GM13976 (cell line): ENCODE measurements around the gene OR8A1.

ENCODE experiments used
- DNase-seq: peaks from one replicate; pipeline ENCODE4 v3.0.0; 2012; ENCODE audit warnings: low spot score
- CTCF ChIP-seq: IDR thresholded peaks from 2 replicates; pipeline ENCODE4 v1.5.1; 2012; ENCODE audit warnings: borderline replicate concordance, mild to moderate bottlenecking; ENCODE audit not compliant: insufficient read depth; ENCODE audit errors: extremely low read depth, missing control alignments, control extremely low read depth
- in situ Hi-C: fragments of 300-500 bp; cut with MboI; formaldehyde crosslinking; loops from one replicate; pipeline ENCODE4 v1.12.0; 2022; ENCODE audit warnings: low sequenced_read_pairs, mixed read lengths, inconsistent platforms; ENCODE audit not compliant: unreplicated experiment

The OR8A1 gene

GRCh38 chr11:124612045-124612444 lies 42.2 kb downstream of the OR8A1 start:
- in situ Hi-C loops: no loop called here
- no peak for DNase-seq
- TF ChIP-seq CTCF: no peak

GRCh38 chr11:124612567-124613246 lies 42.9 kb downstream of the OR8A1 start:
- TF ChIP-seq CTCF: no peak
- in situ Hi-C loops: no loop called here
- no peak for DNase-seq

- no peak for DNase-seq
- in situ Hi-C loops: no loop called here
- no peak for TF ChIP-seq CTCF
Measured at GRCh38 chr11:124618863-124619262, 49.1 kb downstream of the OR8A1 start.
